B cell (primary cell): ENCODE data around the gene SREBF1. TPM values are rescaled to one million over a fixed set of nuclear protein-coding genes. Genes with fewer than 3 reads are reported as not detected.
A peak's percentile ranks its signal among the peaks of the same experiment; 100 is the strongest.

Experiments used
- ATAC-seq: fragments of 200-7000 bp; cut with Tn5 transposase; one replicate; pipeline ENCODE4 v1.10.0; 2021; ENCODE audit warnings: low read depth, mild to moderate bottlenecking, moderate number of reproducible peaks, moderate library complexity
- CTCF ChIA-PET: fragments of 350-600 bp; sonication (Branson Sonifier 250); formaldehyde crosslinking; loops from one replicate; lab custom pipeline; 2021; ENCODE audit warnings: antibody characterized with exemption, inconsistent platforms; lab: Charles Lee
- POLR2A ChIA-PET: fragments of 350-600 bp; sonication (Branson Sonifier 250); formaldehyde crosslinking; loops from one replicate; lab custom pipeline; 2021; ENCODE audit warnings: antibody characterized with exemption; lab: Charles Lee
- DNase-seq: peaks from one replicate; pipeline ENCODE4 v3.0.0; 2013
- H2AFZ ChIP-seq: 2 replicates; pipeline ENCODE4 v1.6.1; 2012; ENCODE audit warnings: mild to moderate bottlenecking, low read depth, low read length; ENCODE audit not compliant: insufficient read depth, poor library complexity, severe bottlenecking
- H3K27ac ChIP-seq, 2 donors: 1 replicate in 1 of 2; 2 replicates in 1 of 2; pipeline ENCODE4 v1.5.1; 2012 to 2013; ENCODE audit warnings: low read length in 2 of 2, mild to moderate bottlenecking in 2 of 2, moderate library complexity in 1 of 2
- H3K27me3 ChIP-seq, 4 experiments: fragments of 200-600 bp in 1 of 4; sonication (generic) in 1 of 4; replicated peaks in 1 of 4; 1 replicate in 2 of 4; 2 replicates in 2 of 4; pipeline versions ENCODE4 v1.6.1 to v1.7.0; 2013 to 2016; ENCODE audit warnings: low read length in 3 of 4, mild to moderate bottlenecking in 2 of 4, mixed read lengths in 1 of 4, moderate library complexity in 1 of 4; ENCODE audit not compliant: insufficient read depth in 4 of 4, control insufficient read depth in 3 of 4; ENCODE audit errors: control extremely low read depth in 1 of 4
- H3K36me3 ChIP-seq, 2 experiments: replicated peaks in 1 of 2; 1 replicate in 1 of 2; 2 replicates in 1 of 2; pipeline versions ENCODE4 v1.6.1 to v1.7.1; 2013; ENCODE audit warnings: low read length in 1 of 2; ENCODE audit not compliant: insufficient read depth in 2 of 2, control insufficient read depth in 1 of 2; ENCODE audit errors: control extremely low read depth in 1 of 2, extremely low read depth in 1 of 2
- H3K4me1 ChIP-seq, 2 donors: fragments of 200-600 bp in 1 of 2; sonication (generic) in 1 of 2; 1 replicate in 1 of 2; 2 replicates in 1 of 2; pipeline versions ENCODE4 v1.5.1 to v1.6.1; 2013 to 2017; ENCODE audit warnings: low read length in 2 of 2; ENCODE audit not compliant: control insufficient read depth in 2 of 2, insufficient read depth in 2 of 2
- H3K4me2 ChIP-seq: replicated peaks from 2 replicates; pipeline ENCODE3; 2012; ENCODE audit warnings: mild to moderate bottlenecking, low read depth, low read length; ENCODE audit not compliant: poor library complexity, severe bottlenecking
- H3K4me3 ChIP-seq, 5 experiments: fragments of 200-600 bp in 1 of 5; sonication (generic) in 1 of 5; 1 replicate in 3 of 5; 2 replicates in 2 of 5; pipeline versions ENCODE4 v1.5.1 to v1.7.0; 2011 to 2016; ENCODE audit warnings: low read length in 4 of 5, mild to moderate bottlenecking in 4 of 5, low read depth in 2 of 5, control low read depth in 1 of 5, moderate library complexity in 1 of 5; ENCODE audit not compliant: insufficient read depth in 1 of 5; ENCODE audit errors: control extremely low read depth in 1 of 5, extremely low read depth in 1 of 5
- H3K79me2 ChIP-seq: fragments of 200-600 bp; sonication (generic); one replicate; pipeline ENCODE4 v1.6.0; 2016; ENCODE audit warnings: low read length; ENCODE audit not compliant: control insufficient read depth, insufficient read depth
- H3K9ac ChIP-seq: fragments of 200-600 bp; sonication (generic); 2 replicates; pipeline ENCODE4 v1.6.1; 2017; ENCODE audit warnings: mild to moderate bottlenecking, low read length, moderate library complexity
- H3K9me3 ChIP-seq, 3 donors: one replicate each; pipeline versions ENCODE4 v1.6.1 to v1.7.1; 2013; ENCODE audit warnings: low read length in 2 of 3; ENCODE audit not compliant: control insufficient read depth in 2 of 3, insufficient read depth in 1 of 3; ENCODE audit errors: control extremely low read depth in 1 of 3
- H4K20me1 ChIP-seq: 2 replicates; pipeline ENCODE4 v1.6.0; 2012; ENCODE audit warnings: mild to moderate bottlenecking, low read length; ENCODE audit not compliant: insufficient read depth, control insufficient read depth, poor library complexity, severe bottlenecking
- H3K27ac Mint-ChIP-seq: one replicate; pipeline ENCODE4 v1.8.0; 2021; ENCODE audit warnings: mixed read lengths
- H3K27me3 Mint-ChIP-seq: one replicate; pipeline ENCODE4 v1.8.0; 2021; ENCODE audit warnings: mixed read lengths
- H3K4me1 Mint-ChIP-seq: one replicate; pipeline ENCODE4 v1.8.0; 2021; ENCODE audit warnings: mixed read lengths
- H3K4me3 Mint-ChIP-seq: one replicate; pipeline ENCODE4 v1.8.0; 2021; ENCODE audit warnings: mixed read lengths
- H3K9me3 Mint-ChIP-seq: one replicate; pipeline ENCODE4 v1.8.0; 2022; ENCODE audit warnings: mixed read lengths; ENCODE audit not compliant: insufficient read depth
- EZH2 ChIP-seq: IDR thresholded peaks from 2 replicates; pipeline ENCODE4 v1.6.1; 2012; ENCODE audit warnings: borderline replicate concordance, low read depth, mild to moderate bottlenecking, moderate library complexity, low read length; ENCODE audit not compliant: insufficient read depth, poor library complexity, severe bottlenecking
- WGBS: methylation state at CpG from one replicate; pipeline ENCODE4 v1.1.5; 2013; ENCODE audit warnings: missing lambda C conversion rate; ENCODE audit not compliant: insufficient coverage; 5-methylcytosine and 5-hydroxymethylcytosine counted together
- intact Hi-C: fragments of 100-400 bp; cut with micrococcal nuclease; formaldehyde crosslinking; loops from one replicate; pipeline ENCODE4 v1.10.0; 2022
- polyA plus RNA-seq: library from polyadenylated mRNA; depleted of rRNA; stranded (reverse); fragments of >200 nt; gene quantifications from 2 replicates; pipeline ENCODE4 v1.2.3, GENCODE V29; 2012
- total RNA-seq, 2 donors: library from RNA; stranded (reverse); fragments of 120-200 nt in 1 of 2; gene quantifications; 1 replicate in 1 of 2; 2 replicates in 1 of 2; pipeline versions ENCODE4 v1.2.3 to v1.2.4, GENCODE V29; 2013 to 2022
- TF ChIP-seq, protein P1 (sequence below): fragments of 200-600 bp; IDR thresholded peaks from one replicate; pipeline ENCODE4 v1.8.0; 2022; ENCODE audit warnings: antibody characterized with exemption, mild to moderate bottlenecking

Gene SREBF1
- total and polyA plus RNA-seq, 2 donors (not counting 1 experiment from before 2014, with no cell fraction given), result 21.6 to 34.9 TPM

DNA sequence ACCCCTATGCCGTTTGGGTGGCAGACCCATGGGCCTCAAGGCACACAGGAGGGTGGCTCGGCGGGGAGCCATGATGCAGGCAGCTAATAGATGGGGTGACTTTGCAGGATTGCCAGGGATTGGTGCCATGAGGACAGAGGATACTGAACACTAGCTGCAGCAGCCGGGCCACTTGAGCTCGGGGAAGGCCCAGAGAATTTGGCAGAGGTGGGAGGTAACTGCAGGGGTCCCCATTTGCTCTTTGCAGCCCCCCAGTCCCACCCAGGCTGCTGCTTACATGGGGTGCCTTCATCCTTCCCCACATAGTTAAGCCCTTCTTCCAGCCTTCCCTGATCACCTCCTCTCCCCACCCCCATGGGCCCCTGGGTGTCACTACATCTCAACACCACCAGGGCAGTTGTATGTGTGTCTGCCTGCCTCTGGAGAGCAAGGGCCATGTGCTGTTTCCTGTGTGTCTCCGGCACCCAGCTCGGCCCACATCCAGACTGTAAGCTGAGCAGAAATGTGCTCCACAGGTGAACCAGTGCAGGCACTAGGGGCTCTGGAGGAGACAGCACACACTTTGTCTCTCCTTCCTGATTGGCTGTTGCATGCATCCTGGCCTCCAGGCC is 52.0 kb downstream of the SREBF1 start:
- H3K27me3 Mint-ChIP-seq, result peaks cover 5% of the 10 kb centered on the region
- WGBS, result 49% methylated on average over 6 of the region's 7 CpGs
- Histone ChIP-seq H3K27me3 (peaks cover 0 to 16% (median 3%) of the 10 kb centered on the region in 4 experiments), H3K9ac (peak overlapping the region; percentile 72), H3K36me3 (no peaks in the 10 kb centered on the region), H3K4me2 (peak overlapping the region; percentile 98), H3K27ac (no peak overlapping the region), H2AFZ (no peak overlapping the region), H3K9me3 (peaks cover 0 to 4% (median 0%) of the 10 kb centered on the region in 3 donors), H4K20me1 (peaks cover 74% of the 10 kb centered on the region), H3K4me1 (peaks cover 27 to 37% of the 10 kb centered on the region in 2 donors), H3K4me3 (peak overlapping the region in 1 of 5 experiments; percentile 74), H3K79me2 (peaks cover 10% of the 10 kb centered on the region)
- H3K27ac Mint-ChIP-seq, result no peak overlapping the region
- ChIA-PET POLR2A (interaction anchor here (1.0 kb wide), 1 partner anchor 31 kb away, joined by 3 read pairs; no protein-coding TSS in a partner anchor), CTCF (interaction anchor here (1.0 to 1.8 kb wide), 5 partner anchors 10 to 103 kb away, joined by 3 to 6 read pairs (median 3); no protein-coding TSS in a partner anchor)
- ATAC-seq (no peak), DNase-seq (peak; percentile 40)
- intact Hi-C loops, result loop anchor here (2.0 to 5.0 kb wide), 2 partner anchors 32 to 57 kb away; no protein-coding TSS in a partner anchor
- peaks cover 26% of the 10 kb centered on the region for H3K4me1 Mint-ChIP-seq
- no peak for TF ChIP-seq EZH2
- TF ChIP-seq, protein P1, sequence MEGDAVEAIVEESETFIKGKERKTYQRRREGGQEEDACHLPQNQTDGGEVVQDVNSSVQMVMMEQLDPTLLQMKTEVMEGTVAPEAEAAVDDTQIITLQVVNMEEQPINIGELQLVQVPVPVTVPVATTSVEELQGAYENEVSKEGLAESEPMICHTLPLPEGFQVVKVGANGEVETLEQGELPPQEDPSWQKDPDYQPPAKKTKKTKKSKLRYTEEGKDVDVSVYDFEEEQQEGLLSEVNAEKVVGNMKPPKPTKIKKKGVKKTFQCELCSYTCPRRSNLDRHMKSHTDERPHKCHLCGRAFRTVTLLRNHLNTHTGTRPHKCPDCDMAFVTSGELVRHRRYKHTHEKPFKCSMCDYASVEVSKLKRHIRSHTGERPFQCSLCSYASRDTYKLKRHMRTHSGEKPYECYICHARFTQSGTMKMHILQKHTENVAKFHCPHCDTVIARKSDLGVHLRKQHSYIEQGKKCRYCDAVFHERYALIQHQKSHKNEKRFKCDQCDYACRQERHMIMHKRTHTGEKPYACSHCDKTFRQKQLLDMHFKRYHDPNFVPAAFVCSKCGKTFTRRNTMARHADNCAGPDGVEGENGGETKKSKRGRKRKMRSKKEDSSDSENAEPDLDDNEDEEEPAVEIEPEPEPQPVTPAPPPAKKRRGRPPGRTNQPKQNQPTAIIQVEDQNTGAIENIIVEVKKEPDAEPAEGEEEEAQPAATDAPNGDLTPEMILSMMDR, result peak; percentile 23
- H3K4me3 Mint-ChIP-seq, result peak overlapping the region; percentile 90
- no peaks in the 10 kb centered on the region for H3K9me3 Mint-ChIP-seq
